Mesenteric fat pad (tissue), 1 donor: ENCODE data around the gene SEMA6D. TPM values are rescaled to one million over a fixed set of nuclear protein-coding genes. Genes with fewer than 3 reads are reported as not detected.
A peak's percentile ranks its signal among the peaks of the same experiment; 100 is the strongest.

ENCODE experiments used
- DNase-seq: peaks from one replicate; pipeline ENCODE4 v3.0.0-alpha.2; 2020; ENCODE audit warnings: low spot score
- long read RNA-seq: library from polyadenylated mRNA; unstranded; transcript quantifications from one replicate; pipeline ENCODE4 v2.0.0, GENCODE V29; 2020
- total RNA-seq: library from RNA; stranded (reverse); fragmentation: NEBNext Ultra II Directional; extraction: Animal tissue kit (Norgen Biotek cat#: 25700); gene quantifications from one replicate; pipeline ENCODE4 v1.2.1, GENCODE V29; 2021
- donor health status: DM: yes; HTN: yes; CAD: no.

Gene SEMA6D
- total RNA-seq: 4.9 TPM
- long read RNA-seq, partial matches to known transcripts: 7 of 9 reads
- long read RNA-seq, other reads (novel, unspliced or antisense): 2 of 9 reads

GRCh38 chr15:47717036-47717612, at the start of gene SEMA6D:
SEMA6D (plus strand) TSS chr15:47717505; CDS start chr15:47759799, 42,294 bp downstream.
- peak; percentile 92 for DNase-seq

GRCh38 chr15:47669221-47669620, 48.1 kb upstream of the SEMA6D start:
- no peak for DNase-seq

- DNase-seq: no peak
Measured at GRCh38 chr15:47670365-47670764, 46.9 kb upstream of the SEMA6D start.

- no peak for DNase-seq
Measured at GRCh38 chr15:47673232-47673761, 44.0 kb upstream of the SEMA6D start.

- DNase-seq: no peak
Measured at GRCh38 chr15:47674586-47675232, 42.6 kb upstream of the SEMA6D start.

GRCh38 chr15:47675735-47676134, 41.6 kb upstream of the SEMA6D start:
- no peak for DNase-seq

GRCh38 chr15:47678040-47678439, 39.3 kb upstream of the SEMA6D start:
- no peak for DNase-seq

GRCh38 chr15:47682661-47683060, 34.6 kb upstream of the SEMA6D start:
- DNase-seq: no peak

GRCh38 chr15:47685141-47685870, 32.0 kb upstream of the SEMA6D start:
- DNase-seq: no peak

GRCh38 chr15:47688573-47689086, 28.7 kb upstream of the SEMA6D start:
- no peak for DNase-seq

- DNase-seq: no peak
Measured at GRCh38 chr15:47689660-47690059, 27.6 kb upstream of the SEMA6D start.

- DNase-seq: no peak
Measured at GRCh38 chr15:47691882-47692281, 25.4 kb upstream of the SEMA6D start.

- no peak for DNase-seq
Measured at GRCh38 chr15:47696351-47696750, 21.0 kb upstream of the SEMA6D start.

GRCh38 chr15:47705281-47705997, 11.9 kb upstream of the SEMA6D start:
- DNase-seq: no peak

- DNase-seq: no peak
Measured at GRCh38 chr15:47707391-47707790, 9.9 kb upstream of the SEMA6D start.

GRCh38 chr15:47708161-47708980, 8.9 kb upstream of the SEMA6D start:
- DNase-seq: no peak

GRCh38 chr15:47711655-47712054, 5.7 kb upstream of the SEMA6D start:
- no peak for DNase-seq

- no peak for DNase-seq
Measured at GRCh38 chr15:47715402-47715801, 1.9 kb upstream of the SEMA6D start.

GRCh38 chr15:47715856-47716445, 1.4 kb upstream of the SEMA6D start:
- no peak for DNase-seq

- no peak for DNase-seq
Measured at GRCh38 chr15:47716516-47716915, 789 bp upstream of the SEMA6D start.
